GM19035 (cell line): Measurements from ENCODE around the gene GOPC.
"Not testable (repeated sequence)": the region's sequence is repeated elsewhere in the genome, so short reads cannot be mapped to it uniquely, and the experiment has no call there.

Experiments used
- ATAC-seq: cut with Tn5 transposase; IDR thresholded peaks from one replicate; pipeline ENCODE4 v1.9.1; 2021; ENCODE audit not compliant: unreplicated experiment

The GOPC gene

DNA sequence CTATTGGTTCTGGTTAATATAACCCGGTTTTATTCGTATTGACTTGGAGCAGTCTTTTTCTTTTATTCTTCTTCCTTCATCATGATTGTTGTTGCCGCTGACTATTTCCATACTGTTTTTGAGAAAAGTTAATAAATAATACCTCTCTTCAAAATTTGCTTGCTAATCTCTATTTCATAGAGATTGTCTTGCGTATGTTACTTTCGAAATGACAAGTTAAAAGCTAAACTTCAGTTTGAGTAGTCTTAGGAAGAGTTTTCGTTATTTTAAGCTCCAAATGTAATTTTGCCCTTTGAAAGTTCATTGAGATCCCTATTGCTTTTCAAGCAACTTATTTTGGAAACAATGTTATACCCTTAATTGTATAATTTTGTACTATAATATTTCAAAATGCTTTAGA lies 83.4 kb downstream of the GOPC start:
- no peak for ATAC-seq

DNA sequence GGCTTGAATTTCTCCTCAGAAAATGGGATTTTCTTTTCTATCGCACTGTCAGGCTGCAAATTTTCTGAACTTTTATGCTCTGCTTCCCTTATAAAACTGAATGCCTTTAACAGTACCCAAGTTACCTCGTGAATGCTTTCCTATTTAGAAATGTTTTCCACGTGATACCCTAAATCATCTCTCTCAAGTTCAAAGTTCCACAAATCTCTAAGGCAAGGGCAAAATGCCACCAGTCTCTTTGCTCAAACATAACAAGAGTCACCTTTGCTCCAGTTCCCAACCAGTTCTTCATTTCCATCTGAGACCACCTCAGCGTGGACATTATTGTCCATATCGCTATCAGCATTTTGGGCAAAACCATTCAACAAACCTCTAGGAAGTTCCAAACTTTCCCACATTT lies 84.3 kb downstream of the GOPC start:
- ATAC-seq, result not testable (repeated sequence)

GRCh38 chr6:117515326-117515725 lies 87.0 kb downstream of the GOPC start:
- no peak for ATAC-seq

DNA sequence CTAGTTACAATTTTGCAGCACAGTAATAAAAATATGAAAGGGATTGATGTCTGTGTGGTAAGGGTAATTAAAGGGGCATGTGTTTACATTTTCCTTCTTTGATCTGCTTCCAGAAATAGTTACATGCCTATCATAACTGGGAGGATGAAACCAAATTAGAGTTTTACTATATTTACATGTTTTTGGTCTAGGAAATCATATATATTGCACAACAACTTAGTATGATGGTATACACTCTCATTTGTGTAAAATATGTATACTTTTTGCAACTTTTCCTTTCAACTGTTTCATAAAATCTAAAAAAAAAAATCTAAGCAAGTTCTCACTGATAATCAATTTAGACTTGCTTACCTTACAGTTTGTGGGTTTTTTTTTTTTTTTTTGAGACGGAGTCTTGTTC lies 87.7 kb downstream of the GOPC start:
- no peak for ATAC-seq

- ATAC-seq, result no peak
Observed at GRCh38 chr6:117513778-117514365, 88.4 kb downstream of the GOPC start.

GRCh38 chr6:117512987-117513573 lies 89.2 kb downstream of the GOPC start:
- no peak for ATAC-seq

DNA sequence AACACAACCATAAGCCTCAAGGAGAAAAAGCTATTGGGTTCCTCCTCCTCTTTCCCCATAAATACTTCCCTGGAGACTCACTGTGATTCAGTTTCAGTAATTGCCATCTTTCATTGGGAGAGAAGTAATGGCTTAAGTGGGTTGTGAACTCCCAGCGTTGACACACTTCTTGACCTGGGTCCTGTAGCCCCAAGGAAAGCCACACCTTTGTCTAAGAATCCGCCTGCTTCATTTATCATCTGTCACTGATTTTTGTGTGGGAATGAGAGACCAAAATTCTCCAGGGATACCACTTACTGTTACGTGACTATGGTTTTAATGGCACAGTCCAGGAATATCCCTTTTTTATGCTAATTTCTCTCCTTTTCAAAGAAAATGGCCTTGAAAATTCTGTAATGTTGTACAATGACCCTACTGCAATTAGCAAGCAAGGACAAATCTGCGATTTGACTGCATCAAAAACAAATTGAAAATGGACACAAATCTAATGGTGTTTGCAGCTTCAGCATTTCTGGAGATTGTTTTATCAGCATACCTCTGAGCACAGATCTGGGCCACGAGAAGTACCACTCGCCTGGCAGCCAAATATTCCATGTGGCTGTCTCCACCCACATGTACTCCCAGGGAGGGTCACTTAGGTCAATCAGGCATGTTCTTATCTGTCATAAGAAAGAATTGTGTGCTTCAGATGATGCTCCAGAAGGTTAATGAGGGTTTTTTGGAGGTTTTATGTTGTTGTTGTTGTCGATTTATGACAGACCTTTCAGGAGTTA lies 90.1 kb downstream of the GOPC start:
- no peak for ATAC-seq
